ENCODE data around the gene ACTMAP. TPM values are rescaled to one million over a fixed set of nuclear protein-coding genes. Genes with fewer than 3 reads are reported as not detected.

Gene ACTMAP
- total RNA-seq, 1 donor from 2014 or later = 20.7 TPM

DNA sequence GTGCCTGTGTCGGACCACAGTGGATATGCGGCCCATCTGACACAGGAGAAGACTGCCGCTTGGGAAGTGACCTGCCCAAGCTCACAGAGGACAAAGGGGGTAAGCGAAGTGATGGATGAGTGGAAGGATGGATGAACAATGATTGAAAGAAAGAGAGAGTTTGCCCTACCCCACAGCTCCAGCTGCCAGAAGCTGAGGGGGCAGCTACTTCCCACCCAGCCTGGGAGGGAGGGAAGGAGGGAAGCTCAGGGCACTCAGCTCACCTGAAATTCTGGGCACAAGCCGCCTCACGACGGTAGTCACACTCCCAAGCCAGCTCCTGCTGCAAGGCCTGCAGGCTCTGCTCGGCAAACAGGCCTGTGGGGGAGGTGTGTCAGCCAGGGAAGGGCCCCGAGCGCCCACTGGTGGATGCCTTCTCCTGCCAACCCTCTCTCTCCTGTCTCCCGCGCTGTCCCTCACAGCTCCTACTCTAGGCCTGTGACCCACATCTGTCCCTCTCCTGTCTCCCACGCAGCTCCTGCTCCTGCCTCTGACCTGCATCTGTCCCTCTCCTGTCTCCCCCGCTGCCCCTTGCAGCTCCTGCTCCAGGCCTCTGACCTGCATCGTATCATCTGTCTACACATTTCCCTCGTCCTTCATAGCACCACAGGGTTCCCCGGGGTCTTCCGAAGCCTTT lies 47.8 kb downstream of the ACTMAP start:
- H3K27me3 Mint-ChIP-seq (ENCODE audit: unreplicated experiment) = peaks cover 2% of the 10 kb centered on the region
- H3K4me3 Mint-ChIP-seq (ENCODE audit: unreplicated experiment) = peak overlapping the region; percentile 25
- peak; percentile 87 for DNase-seq
- TF ChIP-seq, protein P1, sequence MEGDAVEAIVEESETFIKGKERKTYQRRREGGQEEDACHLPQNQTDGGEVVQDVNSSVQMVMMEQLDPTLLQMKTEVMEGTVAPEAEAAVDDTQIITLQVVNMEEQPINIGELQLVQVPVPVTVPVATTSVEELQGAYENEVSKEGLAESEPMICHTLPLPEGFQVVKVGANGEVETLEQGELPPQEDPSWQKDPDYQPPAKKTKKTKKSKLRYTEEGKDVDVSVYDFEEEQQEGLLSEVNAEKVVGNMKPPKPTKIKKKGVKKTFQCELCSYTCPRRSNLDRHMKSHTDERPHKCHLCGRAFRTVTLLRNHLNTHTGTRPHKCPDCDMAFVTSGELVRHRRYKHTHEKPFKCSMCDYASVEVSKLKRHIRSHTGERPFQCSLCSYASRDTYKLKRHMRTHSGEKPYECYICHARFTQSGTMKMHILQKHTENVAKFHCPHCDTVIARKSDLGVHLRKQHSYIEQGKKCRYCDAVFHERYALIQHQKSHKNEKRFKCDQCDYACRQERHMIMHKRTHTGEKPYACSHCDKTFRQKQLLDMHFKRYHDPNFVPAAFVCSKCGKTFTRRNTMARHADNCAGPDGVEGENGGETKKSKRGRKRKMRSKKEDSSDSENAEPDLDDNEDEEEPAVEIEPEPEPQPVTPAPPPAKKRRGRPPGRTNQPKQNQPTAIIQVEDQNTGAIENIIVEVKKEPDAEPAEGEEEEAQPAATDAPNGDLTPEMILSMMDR (IDR thresholded peaks at IDR 0.05; ENCODE audit: partially characterized antibody, unreplicated experiment) = peak; percentile 23
- H3K36me3 Mint-ChIP-seq (ENCODE audit: unreplicated experiment) = peaks cover 5% of the 10 kb centered on the region
- peaks cover 11% of the 10 kb centered on the region for H3K4me1 Mint-ChIP-seq (ENCODE audit: low read depth, unreplicated experiment)
- peak overlapping the region; percentile 82 for H3K27ac Mint-ChIP-seq (ENCODE audit: unreplicated experiment)
- peaks cover 3% of the 10 kb centered on the region for H3K9me3 Mint-ChIP-seq (ENCODE audit: unreplicated experiment)

DNA sequence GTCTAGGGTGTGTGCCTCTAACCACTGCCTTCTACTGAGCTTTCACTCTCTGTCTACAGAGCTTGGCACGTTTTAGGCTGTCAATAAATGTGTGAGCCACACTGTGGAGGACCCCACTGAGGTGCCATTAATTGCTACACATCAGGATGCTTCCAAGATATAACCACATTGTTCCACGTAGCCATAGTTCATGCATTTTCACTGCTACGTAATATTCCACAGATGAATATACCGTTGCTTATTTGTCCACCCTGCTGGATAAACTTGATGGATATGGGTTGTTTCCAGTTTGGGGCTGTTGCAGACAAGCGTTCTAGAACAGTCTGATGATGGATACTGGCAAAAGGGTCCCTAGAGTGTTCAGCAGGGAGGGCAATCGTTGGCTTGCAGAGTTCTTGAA lies 48.5 kb downstream of the ACTMAP start:
- H3K27ac Mint-ChIP-seq (ENCODE audit: unreplicated experiment) = peak overlapping the region; percentile 82
- peaks cover 3% of the 10 kb centered on the region for H3K9me3 Mint-ChIP-seq (ENCODE audit: unreplicated experiment)
- peaks cover 5% of the 10 kb centered on the region for H3K36me3 Mint-ChIP-seq (ENCODE audit: unreplicated experiment)
- no peak for DNase-seq
- peaks cover 12% of the 10 kb centered on the region for H3K4me1 Mint-ChIP-seq (ENCODE audit: low read depth, unreplicated experiment)
- TF ChIP-seq, protein P1 (IDR thresholded peaks at IDR 0.05; ENCODE audit: partially characterized antibody, unreplicated experiment) = no peak
- H3K4me3 Mint-ChIP-seq (ENCODE audit: unreplicated experiment) = no peak overlapping the region
- H3K27me3 Mint-ChIP-seq (ENCODE audit: unreplicated experiment) = peaks cover 2% of the 10 kb centered on the region

DNA sequence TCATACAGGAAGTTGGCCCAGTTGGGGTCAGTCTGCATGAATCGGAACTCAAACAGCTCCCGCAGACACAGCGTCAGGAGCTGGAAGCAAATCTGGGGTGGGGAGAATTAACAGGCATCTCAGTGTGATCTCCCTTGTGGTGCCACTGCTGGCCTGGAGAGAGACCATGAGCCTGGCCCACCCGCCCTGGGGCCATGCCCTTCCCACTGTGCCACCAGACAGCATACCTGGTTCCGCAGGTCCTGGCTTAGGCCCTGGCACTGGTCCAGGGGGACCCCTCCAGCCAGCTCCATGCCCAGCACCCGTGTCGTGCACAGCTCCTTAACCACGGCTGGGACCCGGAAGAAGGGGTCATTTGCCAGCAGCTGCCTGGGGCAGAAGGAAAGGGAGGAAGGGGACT lies 50.2 kb downstream of the ACTMAP start:
- TF ChIP-seq, protein P1 (IDR thresholded peaks at IDR 0.05; ENCODE audit: partially characterized antibody, unreplicated experiment) = no peak

DNA sequence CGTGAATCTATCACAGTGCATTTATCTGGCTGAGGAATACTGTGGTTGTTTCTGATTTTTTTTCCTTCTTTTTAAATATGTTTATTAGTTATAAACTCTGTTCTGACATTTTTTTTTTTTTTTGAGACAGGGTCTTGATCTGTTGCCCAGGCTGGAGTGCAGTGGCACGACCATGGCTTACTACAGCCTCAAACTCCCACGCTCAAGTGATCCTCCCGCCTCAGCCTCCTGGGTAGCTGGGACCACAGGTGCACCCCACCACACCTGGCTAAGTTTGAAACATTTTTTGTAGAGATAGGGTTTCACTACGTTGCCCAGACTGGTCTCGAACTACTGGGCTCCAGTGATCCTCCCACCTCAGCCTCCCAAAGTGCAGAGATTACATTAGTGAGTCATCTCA lies 53.3 kb downstream of the ACTMAP start:
- no peak overlapping the region for H3K27ac Mint-ChIP-seq (ENCODE audit: unreplicated experiment)
- no peak for DNase-seq
- peaks cover 7% of the 10 kb centered on the region for H3K27me3 Mint-ChIP-seq (ENCODE audit: unreplicated experiment)
- peaks cover 6% of the 10 kb centered on the region for H3K9me3 Mint-ChIP-seq (ENCODE audit: unreplicated experiment)
- H3K4me3 Mint-ChIP-seq (ENCODE audit: unreplicated experiment) = no peak overlapping the region
- TF ChIP-seq, protein P1 (IDR thresholded peaks at IDR 0.05; ENCODE audit: partially characterized antibody, unreplicated experiment) = no peak
- peaks cover 5% of the 10 kb centered on the region for H3K36me3 Mint-ChIP-seq (ENCODE audit: unreplicated experiment)
- H3K4me1 Mint-ChIP-seq (ENCODE audit: low read depth, unreplicated experiment) = peaks cover 21% of the 10 kb centered on the region

More for the DNA sequence above, 50.2 kb downstream of the ACTMAP start:
- Mint-ChIP-seq H3K27ac (ENCODE audit: unreplicated experiment) (no peak overlapping the region), H3K4me1 (ENCODE audit: low read depth, unreplicated experiment) (peaks cover 16% of the 10 kb centered on the region), H3K36me3 (ENCODE audit: unreplicated experiment) (peaks cover 5% of the 10 kb centered on the region), H3K9me3 (ENCODE audit: unreplicated experiment) (peaks cover 3% of the 10 kb centered on the region), H3K27me3 (ENCODE audit: unreplicated experiment) (peaks cover 2% of the 10 kb centered on the region), H3K4me3 (ENCODE audit: unreplicated experiment) (no peak overlapping the region)
- no peak for DNase-seq

DNA sequence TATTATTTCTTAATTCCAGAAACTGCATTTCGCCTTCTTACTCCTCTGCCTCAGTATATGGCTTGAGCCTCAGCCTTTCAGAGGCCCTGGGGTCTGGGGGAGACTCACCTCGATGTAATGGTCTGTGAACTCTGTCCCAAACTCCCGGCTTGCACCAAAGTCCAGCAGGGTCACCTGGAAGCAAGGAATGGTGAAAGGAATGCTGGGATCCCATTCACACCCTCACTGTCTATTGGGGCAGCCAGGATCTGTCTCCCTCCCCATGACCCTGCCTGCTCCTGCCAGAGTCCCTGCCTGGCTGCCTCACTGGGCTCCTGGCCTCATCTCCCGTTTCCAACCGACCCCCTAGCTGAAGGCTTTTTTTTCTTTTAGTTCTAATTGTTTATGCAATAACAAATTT lies 54.4 kb downstream of the ACTMAP start:
- peak overlapping the region; percentile 52 for H3K27ac Mint-ChIP-seq (ENCODE audit: unreplicated experiment)
- TF ChIP-seq, protein P1 (IDR thresholded peaks at IDR 0.05; ENCODE audit: partially characterized antibody, unreplicated experiment) = no peak
- H3K36me3 Mint-ChIP-seq (ENCODE audit: unreplicated experiment) = no peaks in the 10 kb centered on the region
- H3K4me3 Mint-ChIP-seq (ENCODE audit: unreplicated experiment) = no peak overlapping the region
- peaks cover 7% of the 10 kb centered on the region for H3K27me3 Mint-ChIP-seq (ENCODE audit: unreplicated experiment)
- H3K4me1 Mint-ChIP-seq (ENCODE audit: low read depth, unreplicated experiment) = peaks cover 23% of the 10 kb centered on the region
- peaks cover 10% of the 10 kb centered on the region for H3K9me3 Mint-ChIP-seq (ENCODE audit: unreplicated experiment)
- DNase-seq = no peak

Measured in glutamatergic neuron (in vitro differentiated cells).